ENCODE data around the gene DNTTIP2.
"Not testable (repeated sequence)": the region's sequence is repeated elsewhere in the genome, so short reads cannot be mapped to it uniquely, and the experiment has no call there.

DNTTIP2 gene

DNA sequence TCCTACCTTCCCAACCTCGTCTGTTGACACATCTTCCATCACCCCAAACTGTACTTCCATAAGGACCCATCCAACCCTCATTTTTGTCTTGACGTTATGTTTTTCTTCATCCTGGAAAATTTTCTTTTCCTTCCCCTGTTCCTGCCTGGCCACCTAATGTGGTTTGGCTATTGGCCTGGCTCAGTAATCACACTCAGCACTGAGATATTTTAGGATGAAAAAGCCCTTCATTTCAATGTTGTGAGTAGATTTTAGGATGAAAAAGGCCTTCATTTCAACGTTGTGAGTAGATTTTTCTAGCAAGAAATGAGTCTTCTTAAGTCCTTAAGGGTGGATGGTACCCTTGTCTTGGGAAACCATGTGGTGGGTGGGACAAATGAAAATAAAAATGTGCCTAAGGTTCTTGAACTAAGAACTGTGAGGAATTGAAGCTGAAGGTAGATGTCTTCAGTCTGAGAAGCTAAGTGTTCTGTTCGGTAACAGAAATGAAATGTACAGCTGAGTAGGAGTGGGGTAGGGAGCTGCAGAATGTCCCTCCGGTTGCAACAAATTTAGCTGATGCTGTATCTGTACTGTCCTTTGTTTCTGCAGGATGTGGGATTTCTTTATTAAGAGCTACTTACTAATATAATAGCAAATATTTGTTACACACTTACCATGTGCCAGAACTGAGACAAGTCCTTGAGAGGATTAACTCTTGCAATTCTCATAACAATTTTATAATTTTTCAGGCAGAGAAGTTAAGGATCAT lies 36.1 kb downstream of the DNTTIP2 start:
- DNase-seq (ENCODE audit: low spot score), result no peak

DNA sequence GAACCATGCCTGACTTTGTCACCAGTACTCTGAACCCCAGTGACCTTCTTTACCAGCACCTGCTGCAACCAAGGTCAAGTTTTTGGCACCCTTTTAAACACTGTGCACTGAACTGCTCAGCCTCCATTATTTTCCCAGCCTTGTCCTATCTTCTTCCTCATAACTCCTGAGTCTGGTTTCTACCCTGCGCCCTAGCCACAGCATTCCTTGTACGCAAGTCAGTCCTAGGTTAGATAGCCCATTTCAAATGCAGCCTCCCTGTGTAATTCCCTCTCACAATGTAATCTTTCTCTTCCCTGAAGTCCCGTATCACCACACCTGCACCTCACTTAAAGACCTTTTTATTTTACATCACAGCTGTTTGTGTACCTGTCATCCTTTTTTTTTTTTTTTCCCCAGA lies 37.2 kb downstream of the DNTTIP2 start:
- no peak for DNase-seq (ENCODE audit: low spot score)

DNA sequence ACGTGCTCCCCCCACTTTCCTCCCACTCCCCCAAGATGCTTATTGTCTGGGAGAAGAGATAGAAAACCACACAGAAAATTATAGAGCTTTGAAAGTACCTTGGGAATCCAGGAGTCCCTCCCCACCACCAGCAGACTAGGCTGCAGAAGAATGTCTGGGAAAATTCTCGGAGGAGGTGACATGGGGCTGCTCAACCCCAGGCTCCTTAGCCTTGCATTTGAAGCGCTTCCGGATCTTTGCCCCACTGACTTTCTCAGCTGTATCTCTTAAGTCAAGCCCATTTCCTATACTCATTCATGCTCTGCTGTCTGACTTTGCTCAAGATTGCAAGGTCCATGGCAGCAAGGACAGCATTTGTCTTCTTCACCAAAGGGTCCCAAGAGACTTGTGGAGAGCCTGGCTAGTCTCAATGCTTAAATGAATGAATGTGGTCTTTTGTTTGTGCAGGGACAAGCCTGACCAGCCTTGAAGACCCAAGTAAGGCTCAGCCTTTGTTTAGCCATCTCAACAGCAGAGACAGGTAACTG lies 38.0 kb downstream of the DNTTIP2 start:
- no peak for DNase-seq (ENCODE audit: low spot score)

- peak; percentile 11 for DNase-seq (ENCODE audit: low spot score)
Measured at GRCh38 chr1:93839753-93840152, 39.3 kb downstream of the DNTTIP2 start.

- peak; percentile 31 for DNase-seq (ENCODE audit: low spot score)
Measured at GRCh38 chr1:93839307-93839706, 39.7 kb downstream of the DNTTIP2 start.

- DNase-seq (ENCODE audit: low spot score), result no peak
Measured at GRCh38 chr1:93837961-93838360, 41.0 kb downstream of the DNTTIP2 start.

- not testable (repeated sequence) for DNase-seq (ENCODE audit: low spot score)
Measured at GRCh38 chr1:93833293-93833692, 45.7 kb downstream of the DNTTIP2 start.

DNA sequence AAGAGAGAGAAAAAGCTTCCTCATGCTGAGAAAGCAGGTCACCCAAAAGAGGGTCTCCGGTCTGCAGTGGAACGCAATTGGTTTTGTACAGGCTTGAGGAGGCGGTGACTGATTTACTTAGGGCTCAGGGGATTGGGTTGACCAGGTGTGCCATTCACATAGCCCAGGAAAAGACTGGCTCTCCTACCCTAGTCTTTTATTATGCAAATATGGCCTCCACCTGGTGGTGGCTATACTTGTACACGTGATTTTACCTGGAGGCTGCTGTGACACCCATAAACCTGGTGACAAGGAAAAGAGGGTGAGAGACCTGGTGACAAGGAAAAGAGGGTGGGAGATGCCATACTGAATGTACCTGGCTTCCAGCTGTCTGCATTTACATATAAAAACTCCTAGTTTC lies 49.9 kb downstream of the DNTTIP2 start:
- no peak for DNase-seq (ENCODE audit: low spot score)

DNA sequence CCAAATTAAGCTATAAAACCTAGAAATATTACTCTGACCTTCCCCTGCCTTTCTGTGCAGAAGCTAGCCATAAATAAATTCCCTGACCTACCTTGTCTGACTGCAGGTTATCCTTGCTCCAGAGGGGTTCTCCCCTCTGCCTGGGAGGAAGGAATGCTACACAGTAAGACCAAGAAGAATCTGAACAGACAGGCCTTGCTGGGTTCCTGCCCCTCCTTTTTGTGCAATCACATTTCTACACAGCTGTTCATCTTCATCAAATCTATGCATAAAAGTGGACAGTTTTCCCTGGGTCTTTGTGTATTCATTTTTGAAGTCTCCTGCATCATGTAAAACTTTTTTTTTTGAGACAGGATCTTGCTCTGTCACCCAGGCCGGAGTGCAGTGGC lies 50.6 kb downstream of the DNTTIP2 start:
- DNase-seq (ENCODE audit: low spot score), result no peak

GRCh38 chr1:93827633-93828366 lies 51.2 kb downstream of the DNTTIP2 start:
- DNase-seq (ENCODE audit: low spot score), result no peak

DNA sequence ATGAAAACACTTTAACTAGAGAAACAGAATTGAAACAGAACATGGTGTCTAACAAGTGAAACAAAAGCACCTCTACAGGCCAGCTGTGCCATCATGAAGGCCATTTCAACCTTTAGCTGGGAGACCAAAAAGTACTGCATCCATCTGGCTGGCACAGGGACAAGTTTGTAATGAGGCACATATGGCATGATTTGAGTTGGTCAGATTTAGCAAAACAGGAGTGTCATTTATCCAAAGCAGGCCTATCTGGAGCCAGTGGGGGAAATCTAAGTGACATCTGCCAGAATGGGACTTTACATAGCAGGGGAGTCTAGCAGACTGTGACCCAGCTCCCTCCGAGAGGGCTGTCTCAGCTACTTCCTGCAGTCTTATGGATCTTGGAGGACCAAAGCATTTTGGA lies 51.9 kb downstream of the DNTTIP2 start:
- DNase-seq (ENCODE audit: low spot score), result no peak

- DNase-seq (ENCODE audit: low spot score), result no peak
Measured at GRCh38 chr1:93824834-93825233, 54.2 kb downstream of the DNTTIP2 start.

DNA sequence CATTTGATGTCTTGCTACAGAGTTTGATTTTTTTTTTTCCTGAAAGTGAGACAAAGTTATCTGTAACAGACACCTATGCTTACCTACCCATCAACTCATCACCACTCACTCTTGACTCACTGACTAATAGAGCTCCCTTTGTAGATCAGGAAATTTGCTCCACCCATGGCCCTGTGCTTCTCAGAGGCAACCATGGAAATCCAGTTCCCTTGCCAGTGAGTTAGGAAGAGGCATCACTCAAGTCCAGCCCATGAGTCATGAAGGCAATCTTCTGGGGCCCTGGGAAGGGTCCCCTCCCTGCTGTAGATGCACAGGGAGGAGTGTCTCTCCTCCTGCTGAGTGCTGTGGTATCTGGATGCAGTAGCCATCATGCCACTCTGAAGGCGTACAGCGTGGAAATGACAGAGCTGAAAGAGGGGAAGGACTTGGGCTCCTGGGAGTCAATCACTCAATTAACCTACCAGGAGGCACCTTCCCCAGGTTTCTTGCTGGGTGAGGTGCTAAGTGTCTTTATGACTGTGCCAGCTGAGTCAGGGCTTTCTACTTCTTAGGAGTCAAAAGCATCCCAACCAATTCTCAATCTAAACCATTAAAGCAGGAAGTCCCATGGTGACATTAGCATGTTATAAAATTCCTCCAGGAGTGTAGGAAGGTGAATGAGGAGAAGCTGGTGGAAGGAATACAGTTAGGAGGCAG lies 56.1 kb downstream of the DNTTIP2 start:
- DNase-seq (ENCODE audit: low spot score), result no peak

- DNase-seq (ENCODE audit: low spot score), result no peak
Measured at GRCh38 chr1:93821423-93822144, 57.4 kb downstream of the DNTTIP2 start.

GRCh38 chr1:93820554-93821422 lies 58.2 kb downstream of the DNTTIP2 start:
- DNase-seq (ENCODE audit: low spot score), result no peak

DNA sequence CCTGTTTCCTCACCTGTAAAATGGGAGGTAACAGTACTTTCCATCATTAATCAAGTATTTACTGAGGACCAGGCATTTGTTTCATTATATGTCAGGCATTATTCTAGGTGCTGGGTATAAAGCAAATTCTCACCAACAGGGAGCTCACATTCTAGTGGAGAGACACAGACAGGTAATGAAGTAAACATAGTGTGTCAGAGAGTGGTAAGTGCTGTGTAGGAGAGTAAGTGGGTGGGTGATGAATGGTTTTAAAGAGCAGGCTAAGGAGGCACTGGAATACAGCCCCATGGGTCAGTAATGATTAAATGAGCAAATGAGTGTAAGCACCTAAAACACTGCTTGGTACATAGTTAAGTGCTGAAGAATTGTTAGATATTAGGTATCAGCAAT lies 60.4 kb downstream of the DNTTIP2 start:
- no peak for DNase-seq (ENCODE audit: low spot score)

DNA sequence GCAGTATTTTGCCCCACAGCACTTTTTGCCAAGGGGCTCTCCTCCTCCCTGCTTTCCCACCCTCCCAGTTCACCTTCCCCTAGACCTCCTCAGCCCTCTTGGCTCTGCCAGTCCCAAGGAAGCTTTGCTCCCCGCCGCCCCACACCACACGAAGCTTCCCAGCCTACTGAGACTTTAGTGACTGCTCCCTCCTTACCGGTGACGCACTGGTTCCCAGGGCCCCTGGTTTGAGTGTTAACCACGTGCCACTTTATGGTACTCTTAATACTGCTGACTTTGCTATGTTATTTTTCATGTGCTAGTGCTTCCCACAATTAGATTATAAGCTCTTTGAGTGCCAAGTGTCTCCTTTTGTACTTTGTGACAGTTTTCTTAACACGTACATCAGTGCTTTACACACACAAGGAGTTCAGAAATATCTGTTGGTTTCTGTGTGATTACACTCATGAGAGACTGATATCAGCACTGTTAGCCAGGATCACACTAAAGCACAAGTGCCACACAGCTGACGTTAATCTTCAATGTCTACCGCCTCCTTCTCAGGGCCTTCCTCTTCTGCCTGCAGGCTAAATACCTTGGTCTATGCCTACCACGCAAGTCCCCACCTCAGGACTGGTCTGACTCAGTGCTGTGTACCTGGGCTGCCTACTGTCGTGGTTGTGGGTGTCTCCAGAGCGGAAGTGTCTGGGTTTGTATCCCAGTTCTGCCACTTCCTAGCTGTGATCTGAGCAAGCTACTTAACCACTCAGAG lies 61.0 kb downstream of the DNTTIP2 start:
- DNase-seq (ENCODE audit: low spot score), result peak; percentile 35

GRCh38 chr1:93816970-93817678 lies 61.9 kb downstream of the DNTTIP2 start:
- no peak for DNase-seq (ENCODE audit: low spot score)

Data from activated CD4-positive, alpha-beta T cell treated with anti-CD3 and anti-CD28 coated beads, Interleukin-2, Interleukin-4, amounts not matched to agents 100 ng/mL and 50 ng/mL, durations not matched to agents 16 hours and 8 hours (primary cell).